Stimulated activated naive CD8-positive, alpha-beta T cell treated with anti-CD3 and anti-CD28 coated beads, Interleukin-15, Interleukin-2, amounts not matched to agents 100 ng/mL and 50 ng/mL, for 24 hours (primary cell): ENCODE data around the gene MRPL4.
A peak's percentile ranks its signal among the peaks of the same experiment; 100 is the strongest.

ENCODE experiments used
- H3K27ac Mint-ChIP-seq: one replicate; pipeline ENCODE4 v1.8.0; 2021; ENCODE audit warnings: mild to moderate bottlenecking, mixed read lengths
- H3K27me3 Mint-ChIP-seq: one replicate; pipeline ENCODE4 v1.8.0; 2021; ENCODE audit warnings: mixed read lengths
- H3K36me3 Mint-ChIP-seq: one replicate; pipeline ENCODE4 v1.8.0; 2021; ENCODE audit warnings: low read depth, mixed read lengths
- H3K4me1 Mint-ChIP-seq: one replicate; pipeline ENCODE4 v1.8.0; 2021; ENCODE audit warnings: low read depth, mixed read lengths
- H3K4me3 Mint-ChIP-seq: one replicate; pipeline ENCODE4 v1.8.0; 2021; ENCODE audit warnings: mild to moderate bottlenecking, mixed read lengths
- H3K9me3 Mint-ChIP-seq: one replicate; pipeline ENCODE4 v1.8.0; 2021; ENCODE audit warnings: mixed read lengths

Gene MRPL4

GRCh38 chr19:10251792-10252694, at the start of gene MRPL4:
TSS of gene MRPL4 (plus strand) at chr19:10252214. CDS start at chr19:10252254, 40 bp downstream.
- H3K27me3 Mint-ChIP-seq: no peaks in the 10 kb centered on the region

GRCh38 chr19:10203686-10204085, 48.3 kb upstream of the MRPL4 start:
- no peaks in the 10 kb centered on the region for H3K27me3 Mint-ChIP-seq
- no peaks in the 10 kb centered on the region for H3K9me3 Mint-ChIP-seq
- peaks cover 7% of the 10 kb centered on the region for H3K4me1 Mint-ChIP-seq
- no peaks in the 10 kb centered on the region for H3K36me3 Mint-ChIP-seq
- H3K4me3 Mint-ChIP-seq: no peak overlapping the region
- H3K27ac Mint-ChIP-seq: no peak overlapping the region

More at GRCh38 chr19:10251792-10252694, at the start of gene MRPL4:
- peaks cover 28% of the 10 kb centered on the region for H3K4me1 Mint-ChIP-seq
- H3K36me3 Mint-ChIP-seq: peaks cover 34% of the 10 kb centered on the region
- H3K4me3 Mint-ChIP-seq: peak within 1 kb of the TSS; percentile 97
- H3K9me3 Mint-ChIP-seq: no peaks in the 10 kb centered on the region
- H3K27ac Mint-ChIP-seq: peak within 1 kb of the TSS; percentile 96

- Mint-ChIP-seq H3K27me3 (no peaks in the 10 kb centered on the region), H3K4me1 (no peaks in the 10 kb centered on the region), H3K9me3 (no peaks in the 10 kb centered on the region), H3K27ac (no peak overlapping the region), H3K36me3 (no peaks in the 10 kb centered on the region), H3K4me3 (no peak overlapping the region)
Measured at GRCh38 chr19:10205636-10206035, 46.4 kb upstream of the MRPL4 start.

GRCh38 chr19:10206226-10206885, 45.7 kb upstream of the MRPL4 start:
- no peaks in the 10 kb centered on the region for H3K36me3 Mint-ChIP-seq
- no peaks in the 10 kb centered on the region for H3K9me3 Mint-ChIP-seq
- H3K27me3 Mint-ChIP-seq: no peaks in the 10 kb centered on the region
- no peak overlapping the region for H3K4me3 Mint-ChIP-seq
- H3K4me1 Mint-ChIP-seq: no peaks in the 10 kb centered on the region
- H3K27ac Mint-ChIP-seq: no peak overlapping the region

- no peaks in the 10 kb centered on the region for H3K36me3 Mint-ChIP-seq
- no peaks in the 10 kb centered on the region for H3K9me3 Mint-ChIP-seq
- H3K4me3 Mint-ChIP-seq: no peak overlapping the region
- no peak overlapping the region for H3K27ac Mint-ChIP-seq
- H3K4me1 Mint-ChIP-seq: no peaks in the 10 kb centered on the region
- no peaks in the 10 kb centered on the region for H3K27me3 Mint-ChIP-seq
Measured at GRCh38 chr19:10207026-10207425, 45.0 kb upstream of the MRPL4 start.

GRCh38 chr19:10209315-10209714, 42.7 kb upstream of the MRPL4 start:
- Mint-ChIP-seq H3K4me1 (no peaks in the 10 kb centered on the region), H3K9me3 (no peaks in the 10 kb centered on the region), H3K36me3 (no peaks in the 10 kb centered on the region), H3K4me3 (no peak overlapping the region), H3K27ac (no peak overlapping the region), H3K27me3 (no peaks in the 10 kb centered on the region)

GRCh38 chr19:10211061-10211460, 41.0 kb upstream of the MRPL4 start:
- Mint-ChIP-seq H3K27me3 (no peaks in the 10 kb centered on the region), H3K27ac (no peak overlapping the region), H3K36me3 (no peaks in the 10 kb centered on the region), H3K4me3 (no peak overlapping the region), H3K9me3 (no peaks in the 10 kb centered on the region), H3K4me1 (no peaks in the 10 kb centered on the region)

GRCh38 chr19:10211691-10212090, 40.3 kb upstream of the MRPL4 start:
- Mint-ChIP-seq H3K4me3 (no peak overlapping the region), H3K4me1 (no peaks in the 10 kb centered on the region), H3K9me3 (no peaks in the 10 kb centered on the region), H3K27ac (no peak overlapping the region), H3K36me3 (no peaks in the 10 kb centered on the region), H3K27me3 (no peaks in the 10 kb centered on the region)

GRCh38 chr19:10214784-10215183, 37.2 kb upstream of the MRPL4 start:
- H3K36me3 Mint-ChIP-seq: no peaks in the 10 kb centered on the region
- no peaks in the 10 kb centered on the region for H3K9me3 Mint-ChIP-seq
- H3K27me3 Mint-ChIP-seq: no peaks in the 10 kb centered on the region
- H3K4me3 Mint-ChIP-seq: no peak overlapping the region
- H3K27ac Mint-ChIP-seq: no peak overlapping the region
- H3K4me1 Mint-ChIP-seq: peaks cover 7% of the 10 kb centered on the region

- Mint-ChIP-seq H3K9me3 (no peaks in the 10 kb centered on the region), H3K27ac (no peak overlapping the region), H3K36me3 (no peaks in the 10 kb centered on the region), H3K27me3 (no peaks in the 10 kb centered on the region), H3K4me1 (peaks cover 13% of the 10 kb centered on the region), H3K4me3 (no peak overlapping the region)
Measured at GRCh38 chr19:10217085-10217484, 34.9 kb upstream of the MRPL4 start.

- Mint-ChIP-seq H3K36me3 (peaks cover 9% of the 10 kb centered on the region), H3K9me3 (no peaks in the 10 kb centered on the region), H3K27me3 (no peaks in the 10 kb centered on the region), H3K4me1 (peaks cover 13% of the 10 kb centered on the region), H3K27ac (no peak overlapping the region), H3K4me3 (no peak overlapping the region)
Measured at GRCh38 chr19:10219678-10220077, 32.3 kb upstream of the MRPL4 start.

- Mint-ChIP-seq H3K4me1 (peaks cover 13% of the 10 kb centered on the region), H3K27ac (no peak overlapping the region), H3K4me3 (no peak overlapping the region), H3K9me3 (no peaks in the 10 kb centered on the region), H3K27me3 (no peaks in the 10 kb centered on the region), H3K36me3 (peaks cover 9% of the 10 kb centered on the region)
Measured at GRCh38 chr19:10220695-10221094, 31.3 kb upstream of the MRPL4 start.

GRCh38 chr19:10222201-10222890, 29.7 kb upstream of the MRPL4 start:
- Mint-ChIP-seq H3K4me3 (no peak overlapping the region), H3K9me3 (no peaks in the 10 kb centered on the region), H3K27ac (no peak overlapping the region), H3K36me3 (peaks cover 9% of the 10 kb centered on the region), H3K27me3 (no peaks in the 10 kb centered on the region), H3K4me1 (peaks cover 13% of the 10 kb centered on the region)

- Mint-ChIP-seq H3K4me1 (peaks cover 15% of the 10 kb centered on the region), H3K27me3 (no peaks in the 10 kb centered on the region), H3K36me3 (peaks cover 9% of the 10 kb centered on the region), H3K27ac (peak overlapping the region; percentile 37), H3K4me3 (no peak overlapping the region), H3K9me3 (no peaks in the 10 kb centered on the region)
Measured at GRCh38 chr19:10223488-10224213, 28.4 kb upstream of the MRPL4 start.
